ACC112 (cell line): ENCODE data around the gene FGFBP1.
"Not testable (repeated sequence)": the region's sequence is repeated elsewhere in the genome, so short reads cannot be mapped to it uniquely, and the experiment has no call there.

Source experiments
- H2AFZ ChIP-seq: fragments of 200-600 bp; sonication (generic); one replicate; pipeline ENCODE4 v1.6.0; 2017; ENCODE audit warnings: antibody characterized with exemption, low read length; ENCODE audit not compliant: unreplicated experiment
- H3K27ac ChIP-seq: fragments of 200-600 bp; sonication (generic); 2 replicates; pipeline ENCODE4 v1.5.1; 2014; ENCODE audit warnings: low read depth, mild to moderate bottlenecking, antibody characterized with exemption, low read length, moderate library complexity
- H3K27me3 ChIP-seq: fragments of 200-600 bp; sonication (generic); 2 replicates; pipeline ENCODE4 v1.6.1; 2014; ENCODE audit warnings: mild to moderate bottlenecking, antibody characterized with exemption, low read length, moderate library complexity, mixed read lengths; ENCODE audit not compliant: insufficient read depth
- H3K36me3 ChIP-seq: fragments of 200-600 bp; sonication (generic); 2 replicates; pipeline ENCODE4 v1.6.1; 2016; ENCODE audit warnings: mild to moderate bottlenecking, antibody characterized with exemption, low read length, moderate library complexity, mixed read lengths; ENCODE audit not compliant: insufficient read depth
- H3K4me1 ChIP-seq: fragments of 200-600 bp; sonication (generic); one replicate; pipeline ENCODE4 v1.6.1; 2016; ENCODE audit warnings: low read length, mixed read lengths; ENCODE audit not compliant: insufficient read depth, unreplicated experiment, control insufficient read depth
- H3K4me3 ChIP-seq: fragments of 200-600 bp; sonication (generic); 2 replicates; pipeline ENCODE4 v1.5.1; 2014; ENCODE audit warnings: mild to moderate bottlenecking, low read depth, low read length
- H3K79me2 ChIP-seq: fragments of 200-600 bp; sonication (generic); one replicate; pipeline ENCODE4 v1.6.0; 2016; ENCODE audit warnings: low read length; ENCODE audit not compliant: control insufficient read depth, unreplicated experiment, insufficient read depth

FGFBP1 gene

GRCh38 chr4:15926486-15926885 lies 12.1 kb downstream of the FGFBP1 start:
- H3K27me3 ChIP-seq = peaks cover 12% of the 10 kb centered on the region; the same call in 1 of the 2 replicates
- no peak overlapping the region for H3K4me3 ChIP-seq
- H3K4me1 ChIP-seq = peaks cover 6% of the 10 kb centered on the region
- H3K79me2 ChIP-seq = no peaks in the 10 kb centered on the region
- H3K36me3 ChIP-seq = no peaks in the 10 kb centered on the region
- no peak overlapping the region for H3K27ac ChIP-seq
- no peak overlapping the region for H2AFZ ChIP-seq

GRCh38 chr4:15925830-15926229 lies 12.7 kb downstream of the FGFBP1 start:
- Histone ChIP-seq H3K4me3 (no peak overlapping the region), H3K27ac (no peak overlapping the region), H2AFZ (no peak overlapping the region)

GRCh38 chr4:15921592-15921932 lies 17.0 kb downstream of the FGFBP1 start:
- no peak overlapping the region for H2AFZ ChIP-seq
- H3K4me3 ChIP-seq = peak overlapping the region; percentile 17; the same call in 1 of the 2 replicates
- H3K4me1 ChIP-seq = peaks cover 23% of the 10 kb centered on the region
- H3K27ac ChIP-seq = peak overlapping the region; percentile 95
- H3K27me3 ChIP-seq = no peaks in the 10 kb centered on the region
- H3K36me3 ChIP-seq = no peaks in the 10 kb centered on the region
- no peaks in the 10 kb centered on the region for H3K79me2 ChIP-seq

More at GRCh38 chr4:15925830-15926229, 12.7 kb downstream of the FGFBP1 start:
- H3K36me3 ChIP-seq = no peaks in the 10 kb centered on the region
- H3K79me2 ChIP-seq = no peaks in the 10 kb centered on the region
- H3K4me1 ChIP-seq = peaks cover 11% of the 10 kb centered on the region
- H3K27me3 ChIP-seq = peaks cover 9% of the 10 kb centered on the region; the same call in 1 of the 2 replicates

- Histone ChIP-seq H3K4me1 (peaks cover 23% of the 10 kb centered on the region), H3K27me3 (no peaks in the 10 kb centered on the region), H3K36me3 (no peaks in the 10 kb centered on the region), H2AFZ (no peak overlapping the region), H3K4me3 (peak overlapping the region; percentile 43), H3K27ac (peak overlapping the region; percentile 95), H3K79me2 (no peaks in the 10 kb centered on the region)
Measured at GRCh38 chr4:15920723-15921591, 17.6 kb downstream of the FGFBP1 start.

- peaks cover 31% of the 10 kb centered on the region for H3K4me1 ChIP-seq
- H3K36me3 ChIP-seq = no peaks in the 10 kb centered on the region
- no peak overlapping the region for H2AFZ ChIP-seq
- no peak overlapping the region for H3K27ac ChIP-seq
- H3K4me3 ChIP-seq = no peak overlapping the region
- no peaks in the 10 kb centered on the region for H3K79me2 ChIP-seq
- H3K27me3 ChIP-seq = no peaks in the 10 kb centered on the region
Measured at GRCh38 chr4:15918484-15919129, 19.9 kb downstream of the FGFBP1 start.

- H2AFZ ChIP-seq = no peak overlapping the region
Measured at GRCh38 chr4:15917297-15917696, 21.2 kb downstream of the FGFBP1 start.

GRCh38 chr4:15916358-15916757 lies 22.2 kb downstream of the FGFBP1 start:
- peaks cover 31% of the 10 kb centered on the region for H3K4me1 ChIP-seq

More at GRCh38 chr4:15917297-15917696, 21.2 kb downstream of the FGFBP1 start:
- Histone ChIP-seq H3K27ac (no peak overlapping the region), H3K4me3 (no peak overlapping the region), H3K27me3 (no peaks in the 10 kb centered on the region), H3K79me2 (no peaks in the 10 kb centered on the region), H3K36me3 (no peaks in the 10 kb centered on the region), H3K4me1 (peaks cover 39% of the 10 kb centered on the region)

GRCh38 chr4:15914736-15915135 lies 23.8 kb downstream of the FGFBP1 start:
- no peaks in the 10 kb centered on the region for H3K36me3 ChIP-seq
- no peak overlapping the region for H3K27ac ChIP-seq
- no peaks in the 10 kb centered on the region for H3K27me3 ChIP-seq
- peaks cover 17% of the 10 kb centered on the region for H3K4me1 ChIP-seq
- no peak overlapping the region for H2AFZ ChIP-seq
- H3K4me3 ChIP-seq = no peak overlapping the region
- no peaks in the 10 kb centered on the region for H3K79me2 ChIP-seq

More at GRCh38 chr4:15916358-15916757, 22.2 kb downstream of the FGFBP1 start:
- H3K79me2 ChIP-seq, H3K36me3 ChIP-seq, H3K4me3 ChIP-seq, H3K27me3 ChIP-seq, H3K27ac ChIP-seq, H2AFZ ChIP-seq: not testable (repeated sequence)

- H3K36me3 ChIP-seq = no peaks in the 10 kb centered on the region
- H3K79me2 ChIP-seq = no peaks in the 10 kb centered on the region
- H2AFZ ChIP-seq = no peak overlapping the region
- H3K27me3 ChIP-seq = no peaks in the 10 kb centered on the region
- H3K4me3 ChIP-seq = no peak overlapping the region; the same call in 1 of the 2 replicates
- H3K27ac ChIP-seq = peak overlapping the region; percentile 80
- peaks cover 16% of the 10 kb centered on the region for H3K4me1 ChIP-seq
Measured at GRCh38 chr4:15914291-15914690, 24.2 kb downstream of the FGFBP1 start.

GRCh38 chr4:15913631-15913970 lies 24.9 kb downstream of the FGFBP1 start:
- Histone ChIP-seq H3K79me2 (no peaks in the 10 kb centered on the region), H3K4me1 (peaks cover 16% of the 10 kb centered on the region), H2AFZ (peak overlapping the region; percentile 16), H3K27ac (peak overlapping the region; percentile 80), H3K27me3 (no peaks in the 10 kb centered on the region), H3K4me3 (no peak overlapping the region), H3K36me3 (no peaks in the 10 kb centered on the region)
